GM23338 (cell line): ENCODE measurements around the gene HIVEP3. TPM values are rescaled to one million over a fixed set of nuclear protein-coding genes. Genes with fewer than 3 reads are reported as not detected.

Experiments
- ATAC-seq: fragments of 200-7000 bp; cut with Tn5 transposase; 3 replicates; pipeline ENCODE4 v1.9.1; 2020
- DNase-seq: peaks from one replicate; pipeline ENCODE4 v3.0.0-alpha.2; 2015; ENCODE audit warnings: low spot score
- H2AFZ ChIP-seq: fragments of 200-600 bp; sonication (generic); 2 replicates; pipeline ENCODE4 v1.8.0; 2016; ENCODE audit warnings: antibody characterized with exemption, mild to moderate bottlenecking, moderate library complexity
- H3F3A ChIP-seq: fragments of 200-600 bp; sonication (generic); replicated peaks from 2 replicates; pipeline ENCODE4 v1.8.0; 2017; ENCODE audit warnings: antibody characterized with exemption, mixed run types, low read depth
- H3K27ac ChIP-seq: fragments of 200-600 bp; sonication (generic); 2 replicates; pipeline ENCODE4 v1.6.1; 2016; ENCODE audit warnings: low read depth
- H3K27me3 ChIP-seq: fragments of 200-600 bp; sonication (generic); 2 replicates; pipeline ENCODE4 v1.8.0; 2016; ENCODE audit warnings: mild to moderate bottlenecking, mixed run types, moderate library complexity; ENCODE audit not compliant: insufficient read depth
- H3K36me3 ChIP-seq: fragments of 200-600 bp; sonication (generic); 2 replicates; pipeline ENCODE4 v1.8.0; 2016; ENCODE audit warnings: mild to moderate bottlenecking; ENCODE audit not compliant: insufficient read depth
- H3K4me1 ChIP-seq: fragments of 200-600 bp; sonication (generic); 2 replicates; pipeline ENCODE4 v1.8.0; 2016; ENCODE audit warnings: mild to moderate bottlenecking, moderate library complexity; ENCODE audit not compliant: insufficient read depth
- H3K4me2 ChIP-seq: fragments of 200-600 bp; sonication (generic); 2 replicates; pipeline ENCODE4 v1.7.1; 2017; ENCODE audit warnings: mixed run types
- H3K4me3 ChIP-seq: fragments of 200-600 bp; sonication (generic); 2 replicates; pipeline ENCODE4 v1.6.1; 2016; ENCODE audit warnings: mixed run types
- H3K79me2 ChIP-seq: fragments of 200-600 bp; sonication (generic); replicated peaks from 2 replicates; pipeline ENCODE4 v1.8.0; 2017; ENCODE audit warnings: mild to moderate bottlenecking; ENCODE audit not compliant: insufficient read depth
- H3K9me2 ChIP-seq: fragments of 200-600 bp; sonication (generic); 2 replicates; pipeline ENCODE4 v1.8.0; 2017; ENCODE audit not compliant: insufficient read depth
- H4K20me1 ChIP-seq: fragments of 200-600 bp; sonication (generic); replicated peaks from 2 replicates; pipeline ENCODE4 v1.8.0; 2017; ENCODE audit warnings: mild to moderate bottlenecking; ENCODE audit not compliant: insufficient read depth
- H3K27ac Mint-ChIP-seq: 2 replicates; pipeline ENCODE4 v1.8.0; 2020; ENCODE audit warnings: inconsistent platforms, mild to moderate bottlenecking, moderate library complexity, mixed read lengths
- H3K27me3 Mint-ChIP-seq: 3 replicates; pipeline ENCODE4 v1.8.0; 2022; ENCODE audit warnings: low read depth, mild to moderate bottlenecking, moderate library complexity, mixed read lengths, inconsistent platforms; ENCODE audit not compliant: insufficient read depth, poor library complexity
- H3K36me3 Mint-ChIP-seq: 3 replicates; pipeline ENCODE4 v1.8.0; 2021; ENCODE audit warnings: low read depth, mild to moderate bottlenecking, inconsistent platforms, moderate library complexity, mixed read lengths
- H3K4me1 Mint-ChIP-seq: 3 replicates; pipeline ENCODE4 v1.8.0; 2020; ENCODE audit warnings: mild to moderate bottlenecking, inconsistent platforms, mixed read lengths
- H3K4me3 Mint-ChIP-seq: 3 replicates; pipeline ENCODE4 v1.8.0; 2021; ENCODE audit warnings: moderate library complexity, mild to moderate bottlenecking, inconsistent platforms, mixed read lengths
- H3K9me3 Mint-ChIP-seq: 3 replicates; pipeline ENCODE4 v1.8.0; 2020; ENCODE audit warnings: moderate library complexity, mild to moderate bottlenecking, inconsistent platforms, mixed read lengths
- CTCF ChIP-seq, 2 experiments: fragments of 200-600 bp in 1 of 2; sonication (generic) in 1 of 2; conservative IDR thresholded peaks; 2 replicates each; pipeline versions ENCODE4 v1.5.1 to v1.6.1; 2016 to 2017; ENCODE audit warnings: antibody characterized with exemption in 2 of 2, low read depth in 2 of 2, mild to moderate bottlenecking in 2 of 2, moderate library complexity in 1 of 2
- EZH2 ChIP-seq: fragments of 200-600 bp; sonication (generic); IDR thresholded peaks from one replicate; pipeline ENCODE4 v1.8.0; 2017; ENCODE audit warnings: antibody characterized with exemption, mild to moderate bottlenecking, low read depth; ENCODE audit not compliant: unreplicated experiment
- EZH2phosphoT487 ChIP-seq: fragments of 200-600 bp; sonication (generic); IDR thresholded peaks from one replicate; pipeline ENCODE4 v1.8.1; 2018; ENCODE audit warnings: antibody characterized with exemption; ENCODE audit not compliant: unreplicated experiment
- JUNB ChIP-seq: IDR thresholded peaks from one replicate; pipeline ENCODE4 v1.6.1; 2016; ENCODE audit warnings: antibody characterized with exemption; ENCODE audit not compliant: unreplicated experiment
- NANOG ChIP-seq: IDR thresholded peaks from 2 replicates; pipeline ENCODE4 v1.6.1; 2016; ENCODE audit warnings: antibody characterized with exemption, borderline replicate concordance
- POLR2AphosphoS5 ChIP-seq: IDR thresholded peaks from 2 replicates; pipeline ENCODE4 v1.6.1; 2016; ENCODE audit warnings: antibody characterized with exemption, low read depth
- REST ChIP-seq: IDR thresholded peaks from one replicate; pipeline ENCODE4 v1.6.1; 2018; ENCODE audit warnings: antibody characterized with exemption; ENCODE audit not compliant: unreplicated experiment
- ZNF114 ChIP-seq: fragments of 250-450 bp; sonication (Bioruptor Pico); IDR thresholded peaks from 2 replicates; pipeline ENCODE4 v1.5.0; 2020; ENCODE audit warnings: mild to moderate bottlenecking, moderate library complexity
- ZNF462 ChIP-seq: fragments of 250-450 bp; sonication (Bioruptor Pico); IDR thresholded peaks from 2 replicates; pipeline ENCODE4 v1.5.0; 2020; ENCODE audit warnings: mild to moderate bottlenecking, moderate library complexity
- polyA plus RNA-seq: library from polyadenylated mRNA; unstranded; fragments of >200 nt; fragmentation: Nextera tagmentation; extraction: Ambion mirVana; gene quantifications from 2 replicates; pipeline ENCODE4 v1.2.1, GENCODE V29; 2016
- total RNA-seq: library from RNA; depleted of rRNA; stranded (reverse); fragments of >200 nt; shearing (Covaris generic); gene quantifications from 2 replicates; pipeline ENCODE4 v1.2.3, GENCODE V29; 2014

The HIVEP3 gene
- total and polyA plus RNA-seq, 2 experiments from 2014 or later = 0.14 to 0.24 TPM

GRCh38 chr1:41640141-41640751, 278.5 kb downstream of the HIVEP3 start:
- TF ChIP-seq ZNF114 (CRISPR knock-in tag) = no peak
- TF ChIP-seq EZH2phosphoT487 = no peak
- no peak for TF ChIP-seq JUNB
- no peak for TF ChIP-seq CTCF (conservative IDR thresholded peaks at IDR 0.05; ENCODE audit: low read depth in 2 of 2)
- TF ChIP-seq NANOG = no peak
- no peak for TF ChIP-seq EZH2
- TF ChIP-seq POLR2AphosphoS5 = no peak
- TF ChIP-seq REST = no peak
- TF ChIP-seq ZNF462 (CRISPR knock-in tag) = no peak
- H3K4me1 ChIP-seq = no peaks in the 10 kb centered on the region
- H3K36me3 ChIP-seq = no peaks in the 10 kb centered on the region
- H3K4me3 ChIP-seq = no peak overlapping the region
- H3K9me2 ChIP-seq = no peaks in the 10 kb centered on the region
- H4K20me1 ChIP-seq = no peaks in the 10 kb centered on the region
- Mint-ChIP-seq H3K9me3 (no peaks in the 10 kb centered on the region), H3K4me1 (peaks cover 6% of the 10 kb centered on the region; the same call in 2 of the 3 replicates), H3K27ac (no peak overlapping the region), H3K4me3 (no peak overlapping the region), H3K36me3 (no peaks in the 10 kb centered on the region), H3K27me3 (peaks cover 4% of the 10 kb centered on the region)
- no peaks in the 10 kb centered on the region for H3K27me3 ChIP-seq
- no peaks in the 10 kb centered on the region for H3K79me2 ChIP-seq
- no peak overlapping the region for H3K4me2 ChIP-seq
- DNase-seq (no peak), ATAC-seq (no peak)
- no peak overlapping the region for H2AFZ ChIP-seq
- no peaks in the 10 kb centered on the region for H3F3A ChIP-seq
- no peak overlapping the region for H3K27ac ChIP-seq
